CD4-positive, alpha-beta T cell (primary cell): ENCODE results near the gene ARFGEF2. TPM values are rescaled to one million over a fixed set of nuclear protein-coding genes. Genes with fewer than 3 reads are reported as not detected.

ENCODE experiments used
- ATAC-seq: fragments of 200-7000 bp; cut with Tn5 transposase; one replicate; pipeline ENCODE4 v1.10.0; 2022; ENCODE audit warnings: mild to moderate bottlenecking; ENCODE audit not compliant: poor library complexity
- CTCF ChIA-PET: fragments of 350-600 bp; sonication (Branson Sonifier 250); formaldehyde crosslinking; loops from one replicate; lab custom pipeline; 2021; ENCODE audit warnings: antibody characterized with exemption, inconsistent platforms; lab: Charles Lee
- POLR2A ChIA-PET: fragments of 350-600 bp; sonication (Branson Sonifier 250); formaldehyde crosslinking; loops from one replicate; lab custom pipeline; 2021; ENCODE audit warnings: antibody characterized with exemption, inconsistent platforms; lab: Charles Lee
- DNase-seq, 14 experiments: peaks; one replicate each; pipeline ENCODE4 v3.0.0-alpha.2; 2013 to 2020; ENCODE audit warnings: mixed read lengths in 2 of 14
- H3K27ac ChIP-seq, 2 donors: one replicate each; pipeline versions ENCODE4 v1.5.1 to v1.7.0; 2013; ENCODE audit warnings: low read length in 2 of 2, low read depth in 1 of 2, mild to moderate bottlenecking in 1 of 2
- H3K27me3 ChIP-seq, 2 experiments: 1 replicate in 1 of 2; 2 replicates in 1 of 2; pipeline versions ENCODE4 v1.6.1 to v1.7.0; 2013; ENCODE audit warnings: low read length in 2 of 2, control low read depth in 1 of 2, mild to moderate bottlenecking in 1 of 2, moderate library complexity in 1 of 2; ENCODE audit not compliant: insufficient read depth in 2 of 2, control insufficient read depth in 1 of 2
- H3K36me3 ChIP-seq: one replicate; pipeline ENCODE4 v1.6.1; 2013; ENCODE audit warnings: low read length, control low read depth; ENCODE audit not compliant: insufficient read depth
- H3K4me1 ChIP-seq: one replicate; pipeline ENCODE4 v1.6.1; 2013; ENCODE audit warnings: low read length, control low read depth; ENCODE audit not compliant: insufficient read depth
- H3K4me3 ChIP-seq: one replicate; pipeline ENCODE4 v1.5.1; 2013; ENCODE audit warnings: mild to moderate bottlenecking, low read length, moderate library complexity
- H3K9me3 ChIP-seq, 2 experiments: 1 replicate in 1 of 2; 2 replicates in 1 of 2; pipeline versions ENCODE4 v1.6.1 to v1.7.0; 2013; ENCODE audit warnings: low read length in 2 of 2, mild to moderate bottlenecking in 2 of 2, control low read depth in 1 of 2, moderate library complexity in 1 of 2; ENCODE audit not compliant: control insufficient read depth in 1 of 2, insufficient read depth in 1 of 2
- H3K27ac Mint-ChIP-seq: one replicate; pipeline ENCODE4 v1.8.0; 2020; ENCODE audit warnings: mixed read lengths
- H3K27me3 Mint-ChIP-seq: one replicate; pipeline ENCODE4 v1.8.0; 2021; ENCODE audit warnings: mixed read lengths
- H3K36me3 Mint-ChIP-seq: one replicate; pipeline ENCODE4 v1.8.0; 2021; ENCODE audit warnings: low read depth, mixed read lengths
- H3K4me1 Mint-ChIP-seq: one replicate; pipeline ENCODE4 v1.8.0; 2021; ENCODE audit warnings: low read depth, mixed read lengths
- H3K4me3 Mint-ChIP-seq: one replicate; pipeline ENCODE4 v1.8.0; 2020; ENCODE audit warnings: mild to moderate bottlenecking, mixed read lengths
- H3K9me3 Mint-ChIP-seq: one replicate; pipeline ENCODE4 v1.8.0; 2020; ENCODE audit warnings: mixed read lengths
- CTCF ChIP-seq: fragments of 200-600 bp; IDR thresholded peaks from one replicate; pipeline ENCODE4 v1.8.0; 2022; ENCODE audit warnings: antibody characterized with exemption, mild to moderate bottlenecking
- intact Hi-C, 2 experiments: fragments of 100-400 bp; cut with DNase I in 1 of 2; cut with micrococcal nuclease in 1 of 2; formaldehyde crosslinking; loops; one replicate each; pipeline versions ENCODE4 v1.15.1 to v1.9.0; 2023 to 2025; cut with DNase I, micrococcal nuclease
- total RNA-seq, 174 experiments: library from RNA in 2 of 174; stranded (reverse) in 2 of 174; gene quantifications; one replicate each; pipeline ENCODE4 v1.2.3 and lab custom pipeline; 2021 to 2026

ARFGEF2 gene
- total RNA-seq, 2 experiments from 2014 or later: 23.0 to 23.4 TPM

- ATAC-seq: no peak
- Mint-ChIP-seq H3K36me3 (peaks cover 43% of the 10 kb centered on the region), H3K4me3 (no peak overlapping the region), H3K27ac (peak overlapping the region; percentile 21), H3K9me3 (no peaks in the 10 kb centered on the region), H3K27me3 (no peaks in the 10 kb centered on the region), H3K4me1 (peaks cover 50% of the 10 kb centered on the region)
- ChIA-PET POLR2A (no interaction called here), CTCF (no interaction called here)
- Histone ChIP-seq H3K9me3 (no peaks in the 10 kb centered on the region), H3K4me3 (no peak overlapping the region), H3K27me3 (no peaks in the 10 kb centered on the region), H3K36me3 (peaks cover 20% of the 10 kb centered on the region), H3K4me1 (peaks cover 3% of the 10 kb centered on the region), H3K27ac (no peak overlapping the region)
- TF ChIP-seq CTCF: no peak
- intact Hi-C loops: no loop called here
- no peak for DNase-seq
These were observed 16.2 kb downstream of the ARFGEF2 start for GRCh38 chr20:48937674-48938073.

GRCh38 chr20:48938670-48939069 lies 17.2 kb downstream of the ARFGEF2 start:
- Mint-ChIP-seq H3K9me3 (no peaks in the 10 kb centered on the region), H3K27me3 (no peaks in the 10 kb centered on the region), H3K27ac (peak overlapping the region; percentile 59), H3K36me3 (peaks cover 45% of the 10 kb centered on the region), H3K4me1 (peaks cover 56% of the 10 kb centered on the region), H3K4me3 (no peak overlapping the region)
- Histone ChIP-seq H3K9me3 (no peaks in the 10 kb centered on the region), H3K27ac (no peak overlapping the region), H3K27me3 (no peaks in the 10 kb centered on the region), H3K4me1 (peaks cover 1% of the 10 kb centered on the region), H3K36me3 (peaks cover 28% of the 10 kb centered on the region), H3K4me3 (no peak overlapping the region)
- ChIA-PET CTCF (no interaction called here), POLR2A (interaction anchor here (0.6 kb wide), 1 partner anchor 16 kb away, joined by 3 read pairs; no protein-coding TSS in a partner anchor)
- DNase-seq (no peak), ATAC-seq (no peak)
- TF ChIP-seq CTCF: no peak
- intact Hi-C loops: no loop called here

- H3K9me3 ChIP-seq: no peaks in the 10 kb centered on the region
- H3K4me1 ChIP-seq: no peaks in the 10 kb centered on the region
- DNase-seq: no peak
- Mint-ChIP-seq H3K4me1 (peaks cover 45% of the 10 kb centered on the region), H3K27ac (no peak overlapping the region), H3K36me3 (peaks cover 54% of the 10 kb centered on the region), H3K27me3 (no peaks in the 10 kb centered on the region), H3K9me3 (no peaks in the 10 kb centered on the region), H3K4me3 (no peak overlapping the region)
- no peaks in the 10 kb centered on the region for H3K27me3 ChIP-seq
- ChIA-PET POLR2A (no interaction called here), CTCF (no interaction called here)
- no peak overlapping the region for H3K27ac ChIP-seq
- no peak for ATAC-seq
- intact Hi-C loops: no loop called here
- no peak for TF ChIP-seq CTCF
- peaks cover 42% of the 10 kb centered on the region for H3K36me3 ChIP-seq
- no peak overlapping the region for H3K4me3 ChIP-seq
These were observed 18.7 kb downstream of the ARFGEF2 start for GRCh38 chr20:48940170-48940569.
